ENCODE data around the gene C14orf39.

The C14orf39 gene, protein sequence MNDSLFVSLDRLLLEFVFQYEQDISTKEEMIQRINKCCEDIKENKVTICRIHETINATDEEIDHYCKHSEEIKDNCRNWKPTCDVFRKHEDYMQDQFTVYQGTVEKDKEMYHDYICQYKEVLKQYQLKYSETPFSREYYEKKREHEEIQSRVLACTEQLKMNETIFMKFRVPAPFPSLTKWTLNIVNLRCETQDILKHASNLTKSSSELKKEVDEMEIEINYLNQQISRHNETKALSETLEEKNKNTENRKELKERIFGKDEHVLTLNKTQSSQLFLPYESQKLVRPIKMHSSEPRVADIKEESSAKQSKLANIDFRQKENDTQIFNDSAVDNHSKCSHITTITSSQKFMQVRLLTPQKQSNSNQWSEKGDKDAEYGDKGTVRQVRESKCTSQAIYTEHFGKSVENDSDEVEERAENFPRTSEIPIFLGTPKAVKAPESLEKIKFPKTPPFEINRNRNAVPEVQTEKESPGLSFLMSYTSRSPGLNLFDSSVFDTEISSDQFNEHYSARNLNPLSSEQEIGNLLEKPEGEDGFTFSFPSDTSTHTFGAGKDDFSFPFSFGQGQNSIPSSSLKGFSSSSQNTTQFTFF

GRCh38 chr14:60485598-60486251, at the start of gene C14orf39:
Gene C14orf39, minus strand, starts transcription at chr14:60486063. Its CDS starts 985 bp downstream, at chr14:60485078.
- DNase-seq (ENCODE audit: low read depth), result peak; percentile 51

DNA sequence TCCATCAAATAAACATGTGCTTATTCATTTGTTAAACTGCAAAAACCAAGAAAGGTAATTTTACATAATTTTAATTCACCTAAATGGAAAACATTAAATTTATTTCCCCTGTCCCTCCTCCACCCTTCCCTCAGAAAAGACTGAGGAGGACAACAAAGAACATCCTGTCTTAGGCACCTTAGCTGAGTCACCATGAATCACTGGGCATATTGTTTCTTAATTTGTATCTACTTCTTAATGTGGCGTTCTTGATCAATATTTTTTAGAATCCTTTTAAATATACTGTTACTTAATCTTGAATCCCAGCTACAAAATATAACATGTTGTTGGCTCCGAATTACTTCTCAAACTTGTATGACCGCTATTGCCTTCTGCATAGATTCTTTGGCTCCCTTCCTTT, 46.6 kb upstream of the C14orf39 start:
- no peak for DNase-seq (ENCODE audit: low read depth)

DNA sequence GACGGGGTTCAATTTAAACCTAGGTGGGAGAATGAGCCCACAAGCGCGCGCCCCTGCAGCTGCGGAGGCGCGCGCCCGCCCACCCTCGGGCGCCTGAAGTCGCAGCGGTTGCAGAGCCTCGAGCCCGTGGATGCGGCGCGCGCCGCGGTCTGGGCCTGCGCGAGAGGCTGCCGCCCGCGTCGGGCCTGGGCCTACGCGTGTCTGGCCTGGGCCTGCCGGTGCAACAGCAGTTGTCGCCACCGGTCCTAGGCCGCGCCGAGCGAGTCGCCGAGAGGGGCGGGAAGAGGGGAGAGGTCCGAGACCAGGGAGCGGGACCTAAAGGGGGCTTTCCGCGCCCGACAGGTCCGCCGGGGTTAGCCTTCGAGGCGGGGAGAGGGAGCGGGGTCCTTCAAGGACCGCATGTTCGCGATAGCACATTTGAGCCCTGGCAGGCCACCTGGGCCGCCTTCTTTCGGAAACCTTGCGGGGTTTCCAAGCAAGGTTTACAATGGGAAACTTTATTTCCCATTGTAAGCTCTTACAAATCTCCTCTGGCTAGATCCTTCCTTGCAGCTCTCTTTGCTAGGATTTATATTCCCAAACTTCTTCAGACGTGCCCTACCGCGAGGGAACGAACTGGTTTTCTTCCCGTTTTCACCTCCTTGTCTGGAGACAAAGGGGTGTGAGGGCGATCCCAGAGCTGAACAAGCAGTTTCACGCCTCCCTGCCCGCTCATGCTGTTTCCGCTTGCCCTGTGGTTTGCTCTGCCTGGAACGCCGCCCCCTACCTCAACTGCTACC, 29.8 kb upstream of the C14orf39 start:
- DNase-seq (ENCODE audit: low read depth), result no peak

GRCh38 chr14:60514741-60515491, 29.1 kb upstream of the C14orf39 start:
- DNase-seq (ENCODE audit: low read depth), result no peak

DNA sequence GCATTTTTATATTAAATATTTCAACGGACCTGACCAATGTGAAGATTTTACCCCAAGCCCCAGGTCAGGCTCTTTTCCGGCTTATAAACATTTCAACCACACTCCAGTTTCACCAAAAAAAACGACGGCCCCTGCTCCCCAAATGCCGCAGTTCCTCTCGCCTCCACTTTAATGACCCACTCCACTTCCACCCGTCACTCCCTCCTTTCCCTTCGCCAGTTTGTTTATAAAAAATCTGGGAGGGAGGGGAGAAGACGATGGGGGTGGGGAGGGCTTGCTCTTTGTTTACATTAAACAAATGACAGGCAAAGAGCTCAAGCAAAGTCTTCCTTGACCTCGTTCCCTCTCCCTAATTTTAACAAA, 28.5 kb upstream of the C14orf39 start:
- DNase-seq (ENCODE audit: low read depth), result no peak

DNA sequence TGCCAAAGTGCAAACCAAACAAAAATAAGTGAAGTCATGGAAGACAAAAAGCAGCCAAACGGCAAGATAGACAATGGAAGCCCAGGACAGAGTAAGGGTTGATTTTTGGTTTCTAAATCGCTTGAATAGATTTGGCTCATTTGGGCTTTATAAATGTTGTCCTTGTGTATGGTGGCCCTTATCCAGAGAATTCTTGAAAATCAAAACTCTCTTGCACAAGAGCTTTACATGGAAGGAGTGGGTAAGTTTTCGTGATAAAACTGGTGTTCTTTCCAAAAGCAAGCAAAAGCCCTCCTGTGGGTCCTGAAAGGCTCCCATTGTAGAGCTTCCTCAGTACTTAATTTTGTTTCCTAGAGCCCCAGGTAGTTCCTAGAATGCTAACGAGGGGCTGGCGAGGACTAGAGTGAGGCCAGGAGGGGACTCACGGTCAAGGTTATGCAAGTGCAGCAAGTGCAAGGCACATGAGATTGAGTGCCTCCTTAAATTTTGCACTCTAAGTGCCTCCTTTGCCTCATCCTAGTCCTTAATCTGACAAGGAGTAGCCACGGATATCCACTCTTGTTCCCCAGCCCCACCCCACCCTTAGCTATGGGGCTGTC, 27.2 kb upstream of the C14orf39 start:
- no peak for DNase-seq (ENCODE audit: low read depth)

- no peak for DNase-seq (ENCODE audit: low read depth)
Observed at GRCh38 chr14:60512126-60512525, 26.3 kb upstream of the C14orf39 start.

DNA sequence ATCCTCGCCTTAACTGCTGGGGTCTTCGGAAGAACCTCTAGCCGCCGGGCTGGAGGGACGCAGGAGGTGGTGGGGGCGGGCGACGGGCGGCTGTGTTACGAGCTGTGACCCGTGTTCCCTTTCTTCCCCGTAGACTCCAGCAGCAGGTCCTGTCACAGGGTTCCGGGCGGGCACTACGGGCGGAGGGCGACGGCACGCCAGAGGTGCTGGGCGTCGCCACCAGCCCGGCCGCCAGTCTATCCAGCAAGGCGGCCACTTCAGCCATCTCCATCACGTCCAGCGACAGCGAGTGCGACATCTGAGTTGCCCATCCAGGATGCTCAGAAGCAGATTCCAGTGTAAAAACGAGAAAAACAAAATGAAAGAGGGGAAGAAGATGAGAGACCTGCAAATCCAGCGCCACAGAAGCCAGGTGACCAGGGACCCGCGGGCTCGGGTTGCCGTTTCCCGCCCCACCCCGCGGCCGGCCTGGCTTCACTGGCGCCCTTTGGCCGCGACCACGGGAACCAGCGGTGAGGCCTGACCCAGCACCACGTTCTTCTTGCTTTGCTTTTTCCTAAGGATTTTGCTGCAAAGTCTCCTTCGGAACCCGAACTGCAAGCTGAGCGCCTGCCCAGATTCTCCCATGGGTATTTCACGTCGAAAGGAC, 25.2 kb upstream of the C14orf39 start:
- DNase-seq (ENCODE audit: low read depth), result no peak

- no peak for DNase-seq (ENCODE audit: low read depth)
Observed at GRCh38 chr14:60510254-60510950, 24.5 kb upstream of the C14orf39 start.

- DNase-seq (ENCODE audit: low read depth), result no peak
Observed at GRCh38 chr14:60509438-60510253, 23.8 kb upstream of the C14orf39 start.

DNA sequence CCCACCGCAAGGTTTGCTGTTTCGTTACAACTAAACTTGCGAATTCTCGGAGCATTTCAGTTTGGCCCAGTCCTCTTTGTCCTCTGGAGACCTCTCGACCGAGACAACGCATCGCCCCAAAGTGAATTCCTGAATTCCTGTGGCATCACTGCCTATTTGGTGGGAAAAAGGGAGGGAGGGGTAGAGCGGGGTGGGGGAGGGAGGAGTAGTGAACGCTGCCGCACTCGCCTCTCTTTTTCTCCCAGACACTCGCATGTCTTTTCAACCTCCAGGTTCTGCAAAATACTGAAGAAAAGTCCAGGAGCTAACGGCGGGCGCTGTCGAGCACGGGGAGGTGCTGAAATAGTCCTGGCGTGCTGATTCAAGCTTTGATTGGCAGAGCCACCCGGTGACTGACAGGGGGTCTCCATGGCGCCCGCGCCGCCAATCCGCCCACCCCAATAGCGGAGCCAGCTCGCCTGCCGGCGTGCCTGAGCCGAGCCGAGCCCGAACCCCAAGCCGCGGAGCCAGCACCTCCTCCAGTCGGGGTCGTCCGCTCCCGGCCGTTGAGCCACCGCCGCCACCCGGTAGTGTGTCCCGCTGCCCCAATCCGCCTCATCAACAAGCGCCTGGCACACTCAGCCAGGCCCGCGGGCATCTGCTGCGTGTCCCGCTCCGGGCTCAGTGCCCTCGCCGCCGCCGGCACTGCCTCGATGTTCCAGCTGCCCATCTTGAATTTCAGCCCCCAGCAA, 23.0 kb upstream of the C14orf39 start, which contains the start of gene SIX6:
Gene SIX6, plus strand, starts transcription at position 440 of the 731 bp plus-strand sequence. Its CDS starts 253 bp downstream, at position 693.
- DNase-seq (ENCODE audit: low read depth), result no peak

DNA sequence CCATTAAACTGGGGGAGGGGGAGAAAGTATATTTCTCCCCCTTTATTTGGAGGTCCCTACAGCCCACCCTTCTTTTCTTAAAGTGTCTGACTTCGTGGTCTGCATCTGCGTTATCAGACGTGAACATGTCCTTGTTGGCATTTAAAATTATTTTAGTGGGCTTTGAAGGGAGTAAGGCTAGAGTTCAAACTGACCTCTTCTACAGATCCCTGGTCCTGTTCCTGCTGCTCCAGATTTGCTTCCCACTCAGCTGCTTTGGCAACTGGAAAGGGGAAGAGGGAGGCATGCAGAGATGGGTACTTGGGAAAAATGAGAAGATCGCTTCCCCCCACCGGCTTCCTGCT, 22.5 kb upstream of the C14orf39 start:
- DNase-seq (ENCODE audit: low read depth), result no peak

GRCh38 chr14:60506985-60507829, 21.3 kb upstream of the C14orf39 start:
- DNase-seq (ENCODE audit: low read depth), result no peak

GRCh38 chr14:60506462-60506984, 20.7 kb upstream of the C14orf39 start:
- no peak for DNase-seq (ENCODE audit: low read depth)

DNA sequence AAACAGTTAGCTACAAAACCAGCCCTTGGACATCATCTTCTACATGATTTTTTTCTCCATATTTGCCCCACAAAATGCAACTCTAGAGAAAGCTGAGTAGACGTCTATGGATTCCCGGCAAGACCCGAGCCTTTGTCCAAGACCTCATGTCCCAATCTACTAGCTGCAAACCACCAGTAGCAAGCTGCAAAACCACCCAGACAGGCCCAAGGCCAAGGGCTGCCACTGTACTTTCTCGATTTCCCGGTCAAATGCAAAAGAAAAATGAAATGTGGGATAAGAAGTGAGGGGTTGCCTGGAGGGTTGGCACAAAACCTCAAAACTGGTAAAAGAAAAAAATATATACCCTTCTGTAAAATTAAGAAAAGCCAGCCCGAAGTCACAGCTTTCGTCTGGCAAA, 20.1 kb upstream of the C14orf39 start:
- DNase-seq (ENCODE audit: low read depth), result no peak

- DNase-seq (ENCODE audit: low read depth), result no peak
Observed at GRCh38 chr14:60505448-60505847, 19.6 kb upstream of the C14orf39 start.

- DNase-seq (ENCODE audit: low read depth), result no peak
Observed at GRCh38 chr14:60502541-60502940, 16.7 kb upstream of the C14orf39 start.
